Measurements from ENCODE around the gene SVOPL. TPM values are rescaled to one million over a fixed set of nuclear protein-coding genes. Genes with fewer than 3 reads are reported as not detected.

The SVOPL gene
- total RNA-seq, 1 donor from 2014 or later: 0.81 TPM

DNA sequence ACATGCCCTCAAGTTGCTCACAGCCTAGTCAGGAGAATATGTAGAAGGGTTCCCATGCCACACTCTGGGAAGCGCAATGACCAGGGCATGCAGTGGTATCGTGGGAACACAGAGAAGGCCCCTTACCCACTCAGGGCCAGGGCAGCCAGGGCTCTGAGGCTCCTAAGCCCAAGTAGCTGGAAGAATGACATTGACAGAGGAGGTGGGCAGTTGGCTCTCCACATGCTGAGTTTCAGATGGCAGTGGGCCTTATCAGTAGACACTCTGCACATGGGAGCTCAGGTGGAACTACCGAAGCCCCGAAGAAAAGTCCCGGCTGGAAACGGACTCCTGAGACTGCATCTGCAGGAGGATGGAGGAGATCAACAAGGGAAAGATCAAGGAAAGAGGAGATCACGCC lies 15.7 kb upstream of the SVOPL start:
- TF ChIP-seq, protein P1, sequence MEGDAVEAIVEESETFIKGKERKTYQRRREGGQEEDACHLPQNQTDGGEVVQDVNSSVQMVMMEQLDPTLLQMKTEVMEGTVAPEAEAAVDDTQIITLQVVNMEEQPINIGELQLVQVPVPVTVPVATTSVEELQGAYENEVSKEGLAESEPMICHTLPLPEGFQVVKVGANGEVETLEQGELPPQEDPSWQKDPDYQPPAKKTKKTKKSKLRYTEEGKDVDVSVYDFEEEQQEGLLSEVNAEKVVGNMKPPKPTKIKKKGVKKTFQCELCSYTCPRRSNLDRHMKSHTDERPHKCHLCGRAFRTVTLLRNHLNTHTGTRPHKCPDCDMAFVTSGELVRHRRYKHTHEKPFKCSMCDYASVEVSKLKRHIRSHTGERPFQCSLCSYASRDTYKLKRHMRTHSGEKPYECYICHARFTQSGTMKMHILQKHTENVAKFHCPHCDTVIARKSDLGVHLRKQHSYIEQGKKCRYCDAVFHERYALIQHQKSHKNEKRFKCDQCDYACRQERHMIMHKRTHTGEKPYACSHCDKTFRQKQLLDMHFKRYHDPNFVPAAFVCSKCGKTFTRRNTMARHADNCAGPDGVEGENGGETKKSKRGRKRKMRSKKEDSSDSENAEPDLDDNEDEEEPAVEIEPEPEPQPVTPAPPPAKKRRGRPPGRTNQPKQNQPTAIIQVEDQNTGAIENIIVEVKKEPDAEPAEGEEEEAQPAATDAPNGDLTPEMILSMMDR (IDR thresholded peaks at IDR 0.05): no peak
- Histone ChIP-seq H3K27me3 (no peaks in the 10 kb centered on the region), H3K36me3 (no peaks in the 10 kb centered on the region), H3K27ac (no peak overlapping the region), H3K4me1 (no peaks in the 10 kb centered on the region), H3K9me3 (no peaks in the 10 kb centered on the region), H3K4me3 (no peak overlapping the region)
- intact Hi-C loops (cut with DNase I): no loop called here
- ATAC-seq: no peak
- DNase-seq: peak; percentile 29

DNA sequence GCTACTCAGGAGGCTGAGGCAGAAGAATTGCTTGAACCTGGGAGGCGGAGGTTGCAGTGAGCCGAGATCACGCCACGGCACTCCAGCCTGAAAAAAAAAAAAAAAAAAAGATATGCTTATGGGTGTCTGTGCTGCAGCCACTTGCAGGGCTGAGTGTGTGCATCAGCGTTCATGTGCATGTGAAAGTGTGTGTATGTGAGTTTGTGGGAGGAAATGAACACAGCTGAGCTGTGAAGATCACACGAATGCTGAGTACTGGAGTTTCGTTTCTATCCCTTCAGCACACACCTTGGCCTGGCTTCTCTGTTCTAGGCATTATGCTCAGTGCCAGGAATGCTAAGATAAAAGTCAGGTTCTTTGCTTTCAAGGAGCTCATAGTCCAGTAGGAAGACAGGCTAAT lies 12.0 kb upstream of the SVOPL start:
- H3K27me3 ChIP-seq: no peaks in the 10 kb centered on the region
- intact Hi-C loops (cut with DNase I): no loop called here
- no peak overlapping the region for H3K27ac ChIP-seq
- DNase-seq (no peak), ATAC-seq (no peak)
- H3K4me1 ChIP-seq: no peaks in the 10 kb centered on the region
- no peaks in the 10 kb centered on the region for H3K36me3 ChIP-seq
- no peak overlapping the region for H3K4me3 ChIP-seq
- H3K9me3 ChIP-seq: no peaks in the 10 kb centered on the region
- TF ChIP-seq, protein P1 (IDR thresholded peaks at IDR 0.05): no peak

DNA sequence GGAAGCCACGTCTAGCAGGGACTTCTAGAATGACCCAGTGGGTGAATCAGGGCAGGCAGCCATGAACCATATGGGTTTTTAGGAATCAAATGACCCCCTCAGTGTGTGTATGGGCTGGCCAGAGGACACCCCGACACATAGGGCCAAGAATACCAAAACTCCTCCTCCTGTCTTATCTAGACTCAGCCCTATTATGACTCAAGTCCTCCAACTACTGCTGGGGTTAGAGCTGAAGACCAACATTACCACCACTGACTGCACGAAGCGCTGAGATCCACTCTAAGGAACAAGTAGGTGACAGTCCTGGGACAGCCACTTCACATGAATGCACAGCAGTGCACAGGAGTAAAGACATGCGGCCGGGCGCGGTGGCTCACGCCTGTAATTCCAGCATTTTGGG lies 11.5 kb upstream of the SVOPL start:
- no peak overlapping the region for H3K4me3 ChIP-seq
- no peak overlapping the region for H3K27ac ChIP-seq
- no peaks in the 10 kb centered on the region for H3K9me3 ChIP-seq
- intact Hi-C loops (cut with DNase I): no loop called here
- H3K36me3 ChIP-seq: no peaks in the 10 kb centered on the region
- TF ChIP-seq, protein P1 (IDR thresholded peaks at IDR 0.05): no peak
- no peaks in the 10 kb centered on the region for H3K27me3 ChIP-seq
- H3K4me1 ChIP-seq: no peaks in the 10 kb centered on the region
- no peak for ATAC-seq
- DNase-seq: peak; percentile 13

DNA sequence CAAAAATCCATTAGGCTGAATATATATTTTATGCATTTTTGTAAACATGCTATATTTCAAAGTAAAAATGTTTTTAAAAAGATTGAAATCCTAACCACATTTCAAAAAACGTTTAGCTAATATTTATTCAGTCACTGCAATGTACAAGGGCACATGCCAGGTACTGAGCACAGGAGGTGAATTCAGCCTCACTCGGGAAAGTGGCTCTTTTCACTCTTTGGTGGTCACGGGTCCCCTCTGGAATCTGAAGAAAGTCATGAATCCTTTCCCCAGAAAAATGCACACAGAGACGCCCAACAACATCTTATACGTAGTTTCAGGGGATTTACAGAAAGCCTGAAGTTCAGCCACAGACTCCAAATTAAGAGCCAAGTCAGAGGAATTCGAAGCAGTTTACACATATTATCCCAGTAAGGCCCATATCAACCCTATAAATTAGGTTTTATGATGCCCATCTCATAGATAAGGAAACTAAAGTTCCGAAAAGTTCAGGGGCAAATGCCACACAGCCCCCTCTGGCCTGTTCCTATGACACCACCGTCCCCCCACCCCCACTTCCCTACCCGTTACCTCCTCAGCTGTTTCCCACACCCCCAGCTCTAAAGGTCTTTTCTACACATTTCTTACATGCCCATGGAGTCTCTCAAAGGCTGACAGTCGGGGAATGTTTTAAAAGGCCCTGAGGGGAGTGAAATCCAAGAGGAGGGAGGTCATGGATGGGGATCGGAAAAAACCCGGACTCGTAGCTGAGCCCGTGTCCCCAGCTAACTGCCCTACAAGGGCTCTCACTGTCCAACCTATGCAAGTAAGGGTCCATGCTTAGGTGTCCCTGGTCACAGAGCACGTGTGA lies 9.6 kb upstream of the SVOPL start:
- intact Hi-C loops (cut with DNase I): no loop called here
- no peaks in the 10 kb centered on the region for H3K9me3 ChIP-seq
- H3K4me1 ChIP-seq: no peaks in the 10 kb centered on the region
- no peaks in the 10 kb centered on the region for H3K36me3 ChIP-seq
- ATAC-seq (no peak), DNase-seq (no peak)
- no peaks in the 10 kb centered on the region for H3K27me3 ChIP-seq
- TF ChIP-seq, protein P1 (IDR thresholded peaks at IDR 0.05): no peak
- no peak overlapping the region for H3K4me3 ChIP-seq
- H3K27ac ChIP-seq: no peak overlapping the region

DNA sequence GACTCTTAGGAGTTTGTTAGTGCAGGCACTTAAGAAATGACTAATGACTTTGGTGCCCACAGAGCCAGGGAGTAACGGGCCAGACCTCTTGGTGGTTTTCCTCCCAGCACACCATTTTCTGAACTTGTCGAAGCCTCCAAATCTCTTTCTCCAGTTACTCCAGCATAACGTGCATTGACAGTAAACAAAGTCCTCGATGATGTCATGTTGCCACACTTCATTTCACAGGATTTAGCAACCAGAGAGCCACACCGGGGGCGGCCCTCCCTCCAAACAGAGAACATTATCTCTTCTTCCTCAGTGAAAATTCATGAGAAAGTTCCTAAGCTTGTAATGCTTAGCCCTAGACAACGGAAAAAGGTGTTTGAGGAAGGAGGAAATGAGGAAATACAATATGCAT lies 4.0 kb upstream of the SVOPL start:
- no peaks in the 10 kb centered on the region for H3K27me3 ChIP-seq
- TF ChIP-seq, protein P1 (IDR thresholded peaks at IDR 0.05): no peak
- ATAC-seq (no peak), DNase-seq (peak; percentile 1)
- no peaks in the 10 kb centered on the region for H3K4me1 ChIP-seq
- H3K4me3 ChIP-seq: no peak overlapping the region
- no peaks in the 10 kb centered on the region for H3K9me3 ChIP-seq
- intact Hi-C loops (cut with DNase I): no loop called here
- H3K27ac ChIP-seq: no peak overlapping the region
- no peaks in the 10 kb centered on the region for H3K36me3 ChIP-seq

Data from upper lobe of right lung (tissue), 1 donor.